GM12878 (cell line): ENCODE results near the gene USH1C. TPM values are rescaled to one million over a fixed set of nuclear protein-coding genes. Genes with fewer than 3 reads are reported as not detected.

ENCODE experiments used
- ATAC-seq: fragments of 200-7000 bp; cut with Tn5 transposase; 3 replicates; pipeline ENCODE4 v1.9.1; 2020; ENCODE audit warnings: mild to moderate bottlenecking, moderate library complexity
- BruUV-seq: library from RNA; stranded (reverse); fragments of 400-500 nt; replicated peaks from 2 replicates; lab custom pipeline; 2021; lab: Mats Ljungman, UMichigan
- CTCF ChIA-PET: fragments of 300-600 bp; sonication (Branson Sonifier 250); formaldehyde crosslinking; extraction: SDS; loops from one replicate; lab custom pipeline; 2021; ENCODE audit warnings: inconsistent platforms; lab: Yijun Ruan, JAX
- POLR2A ChIA-PET: fragments of 350-600 bp; formaldehyde crosslinking; extraction: SDS; loops from one replicate; lab custom pipeline; 2021; ENCODE audit warnings: inconsistent platforms; lab: Charles Lee
- RAD21 ChIA-PET: fragments of 300-600 bp; sonication (Branson Sonifier 250); formaldehyde crosslinking; loops from one replicate; lab custom pipeline; 2023; ENCODE audit warnings: antibody characterized with exemption; ENCODE audit not compliant: unreplicated experiment; lab: Charles Lee
- SMC1A ChIA-PET: fragments of 300-600 bp; sonication (Branson Sonifier 250); formaldehyde crosslinking; loops from one replicate; lab custom pipeline; 2023; ENCODE audit not compliant: unreplicated experiment, uncharacterized antibody; lab: Charles Lee
- DNase-seq: peaks from one replicate; pipeline ENCODE4 v3.0.0-alpha.2; 2011; ENCODE audit warnings: low read depth, low spot score
- FAIRE-seq: peaks from 3 replicates; lab custom pipeline; 2011; peaks lifted over from hg19 to GRCh38; lab: Jason Lieb, UNC
- H2AFZ ChIP-seq: 2 replicates; pipeline ENCODE4 v1.6.0; 2011; ENCODE audit warnings: low read depth, low read length, control low read depth; ENCODE audit not compliant: control insufficient read depth
- H3K27ac ChIP-seq: 2 replicates; pipeline ENCODE4 v1.5.1; 2011; ENCODE audit warnings: control low read depth; ENCODE audit not compliant: control insufficient read depth, insufficient read depth
- H3K27me3 ChIP-seq, 2 experiments: replicated peaks in 1 of 2; 2 replicates each; pipeline versions ENCODE4 v1.6.0 to v1.6.1; 2011; ENCODE audit warnings: low read length in 1 of 2; ENCODE audit not compliant: control insufficient read depth in 2 of 2, insufficient read depth in 2 of 2
- H3K36me3 ChIP-seq, 2 experiments: 2 replicates each; pipeline ENCODE4 v1.5.1; 2011; ENCODE audit warnings: low read length in 1 of 2; ENCODE audit not compliant: control insufficient read depth in 2 of 2, insufficient read depth in 2 of 2
- H3K4me1 ChIP-seq: 2 replicates; pipeline ENCODE4 v1.6.1; 2011; ENCODE audit warnings: mild to moderate bottlenecking, low read length, moderate library complexity, mixed read lengths; ENCODE audit not compliant: control insufficient read depth, insufficient read depth
- H3K4me2 ChIP-seq: 2 replicates; pipeline ENCODE4 v1.6.0; 2011; ENCODE audit warnings: control low read depth; ENCODE audit not compliant: control insufficient read depth, insufficient read depth
- H3K4me3 ChIP-seq: fragments of 200-600 bp; sonication (generic); 2 replicates; pipeline ENCODE4 v1.5.1; 2016
- H3K79me2 ChIP-seq: 2 replicates; pipeline ENCODE4 v1.6.0; 2011; ENCODE audit warnings: low read length; ENCODE audit not compliant: control insufficient read depth, insufficient read depth
- H3K9ac ChIP-seq: 2 replicates; pipeline ENCODE4 v1.8.0; 2011; ENCODE audit warnings: low read length, control low read depth, mixed read lengths; ENCODE audit not compliant: control insufficient read depth, insufficient read depth
- H3K9me3 ChIP-seq: replicated peaks from 3 replicates; pipeline ENCODE4 v1.5.1; 2011; ENCODE audit warnings: mild to moderate bottlenecking, low read length; ENCODE audit not compliant: control insufficient read depth, insufficient read depth
- H4K20me1 ChIP-seq: 2 replicates; pipeline ENCODE4 v1.6.0; 2011; ENCODE audit not compliant: control insufficient read depth, insufficient read depth
- ATF2 ChIP-seq: IDR thresholded peaks from 2 replicates; pipeline ENCODE4 v1.6.1; 2012; ENCODE audit warnings: low read length, inconsistent platforms
- CHD1 ChIP-seq: IDR thresholded peaks from 2 replicates; pipeline ENCODE4 v1.6.1; 2012; ENCODE audit warnings: low read depth, low read length, improper control_type of control experiment
- CHD4 ChIP-seq: fragments of 200-600 bp; sonication (generic); IDR thresholded peaks from 2 replicates; pipeline ENCODE4 v1.6.1; 2016; ENCODE audit warnings: mild to moderate bottlenecking
- EGR1 ChIP-seq, 2 experiments: IDR thresholded peaks; 1 replicate in 1 of 2; 2 replicates in 1 of 2; pipeline ENCODE4 v1.6.1; 2011 to 2012; ENCODE audit warnings: low read depth in 2 of 2, low read length in 2 of 2, borderline replicate concordance in 1 of 2, mild to moderate bottlenecking in 1 of 2, moderate library complexity in 1 of 2
- ELK1 ChIP-seq: IDR thresholded peaks from 2 replicates; pipeline ENCODE4 v1.6.1; 2012; ENCODE audit warnings: low read depth, low read length, improper control_type of control experiment
- EP300 ChIP-seq, 2 experiments: fragments of 150-350 bp in 1 of 2; IDR thresholded peaks; 2 replicates each; pipeline ENCODE4 v1.6.1; 2011 to 2012; ENCODE audit warnings: low read depth in 2 of 2, low read length in 2 of 2, borderline replicate concordance in 1 of 2, improper control_type of control experiment in 1 of 2, inconsistent platforms in 1 of 2; ENCODE audit not compliant: control insufficient read depth in 1 of 2
- ETV6 ChIP-seq, 2 experiments: fragments of 450-650 bp in 1 of 2; IDR thresholded peaks in 1 of 2; conservative IDR thresholded peaks in 1 of 2; 2 replicates each; pipeline ENCODE4 v1.6.1; 2014; ENCODE audit warnings: antibody characterized with exemption in 1 of 2, borderline replicate concordance in 1 of 2, low read depth in 1 of 2, mild to moderate bottlenecking in 1 of 2, moderate library complexity in 1 of 2
- HSF1 ChIP-seq: fragments of 150-350 bp; IDR thresholded peaks from 2 replicates; pipeline ENCODE4 v1.6.1; 2014; ENCODE audit warnings: mild to moderate bottlenecking, low read depth, low read length
- KDM1A ChIP-seq: fragments of 200-600 bp; sonication (generic); IDR thresholded peaks from 2 replicates; pipeline ENCODE4 v1.6.1; 2016; ENCODE audit warnings: borderline replicate concordance
- NFIC ChIP-seq: IDR thresholded peaks from 2 replicates; pipeline ENCODE4 v1.6.1; 2012; ENCODE audit warnings: low read depth, mild to moderate bottlenecking, inconsistent platforms, low read length, moderate library complexity
- NR2F1 ChIP-seq: fragments of 450-650 bp; conservative IDR thresholded peaks from 2 replicates; pipeline ENCODE4 v1.6.1; 2017; ENCODE audit warnings: mild to moderate bottlenecking
- PML ChIP-seq: IDR thresholded peaks from 2 replicates; pipeline ENCODE4 v1.6.1; 2012; ENCODE audit warnings: low read length, inconsistent platforms
- SP1 ChIP-seq: IDR thresholded peaks from one replicate; pipeline ENCODE4 v1.6.1; 2011; ENCODE audit warnings: low read depth, low read length
- STAT1 ChIP-seq: fragments of 450-650 bp; conservative IDR thresholded peaks from 2 replicates; pipeline ENCODE4 v1.6.1; 2014; ENCODE audit warnings: antibody characterized with exemption, mild to moderate bottlenecking
- SUPT20H ChIP-seq: IDR thresholded peaks from 2 replicates; pipeline ENCODE4 v1.6.1; 2011; ENCODE audit warnings: low read depth, mild to moderate bottlenecking, low read length, moderate library complexity, borderline replicate concordance; ENCODE audit not compliant: control insufficient read depth
- TBL1XR1 ChIP-seq: IDR thresholded peaks from 2 replicates; pipeline ENCODE4 v1.6.1; 2012; ENCODE audit warnings: low read depth, low read length, improper control_type of control experiment
- WRNIP1 ChIP-seq: IDR thresholded peaks from 2 replicates; pipeline ENCODE4 v1.6.1; 2011; ENCODE audit warnings: low read depth, low read length, improper control_type of control experiment, borderline replicate concordance
- YBX1 ChIP-seq: fragments of 450-650 bp; IDR thresholded peaks from 2 replicates; pipeline ENCODE4 v1.6.1; 2016; ENCODE audit warnings: antibody characterized with exemption
- ZNF207 ChIP-seq: fragments of 450-650 bp; IDR thresholded peaks from 2 replicates; pipeline ENCODE4 v1.6.1; 2014; ENCODE audit warnings: antibody characterized with exemption, mild to moderate bottlenecking, borderline replicate concordance
- WGBS: methylation state at CpG from one replicate; pipeline ENCODE4 v1.1.6; 2016; ENCODE audit warnings: low lambda C conversion rate; ENCODE audit not compliant: insufficient replicate concordance, insufficient coverage; ENCODE audit errors: missing lambda C conversion rate; 5-methylcytosine and 5-hydroxymethylcytosine counted together
- in situ Hi-C: fragments of 300-500 bp; cut with MboI; formaldehyde crosslinking; loops from 9 replicates; pipeline ENCODE4 v1.14.3; 2018; ENCODE audit warnings: mixed read lengths
- intact Hi-C: fragments of 100-400 bp; cut with micrococcal nuclease; formaldehyde crosslinking; loops from one replicate; pipeline ENCODE4 v1.14.2; 2022; ENCODE audit not compliant: unreplicated experiment
- polyA plus RNA-seq, 11 experiments: library from polyadenylated mRNA; depleted of rRNA in 4 of 11; unstranded in 6 of 11; stranded (reverse) in 5 of 11; fragments of >200 nt; fragmentation: Nextera tagmentation in 4 of 11; fragmentation: Illumina TruSeq in 1 of 11; extraction: Ambion mirVana in 4 of 11; extraction: Trizol in 1 of 11; gene quantifications; 1 replicate in 1 of 11; 2 replicates in 10 of 11; pipeline versions ENCODE4 v1.2.1 to v1.2.3, GENCODE V29; 2011 to 2016; ENCODE audit warnings: inconsistent platforms in 2 of 11, missing spikeins in 2 of 11, low read depth in 1 of 11
- total RNA-seq, 4 experiments: library from RNA; depleted of rRNA in 3 of 4; stranded (reverse); fragments of >200 nt in 3 of 4; fragmentation: Illumina TruSeq in 1 of 4; extraction: Trizol in 1 of 4; gene quantifications; 2 replicates each; pipeline versions ENCODE4 v1.2.1 to v1.2.3, GENCODE V29; 2013 to 2021

The USH1C gene
- total and polyA plus RNA-seq, 10 of the 15 experiments (the other 5 are each of a cell fraction or from before 2014, with no cell fraction given), result not detected

- CTCF ChIA-PET, result no interaction called here
- DNase-seq, result no peak
- no peak overlapping the region for H3K4me2 ChIP-seq
- intact Hi-C loops, result no loop called here
- WGBS, result 58% methylated on average over 9 of the region's 9 CpGs
- H3K27ac ChIP-seq, result no peak overlapping the region
- no peaks in the 10 kb centered on the region for H3K79me2 ChIP-seq
- BruUV-seq, result no TSS peak
- in situ Hi-C loops, result no loop called here
- H2AFZ ChIP-seq, result no peak overlapping the region
- no peaks in the 10 kb centered on the region for H3K4me1 ChIP-seq
- H3K36me3 ChIP-seq, result no peaks in the 10 kb centered on the region
- no peak overlapping the region for H3K9ac ChIP-seq
- no peak overlapping the region for H3K4me3 ChIP-seq
- no peak for FAIRE-seq
- RAD21 ChIA-PET, result no interaction called here
- H4K20me1 ChIP-seq, result no peaks in the 10 kb centered on the region
- H3K27me3 ChIP-seq, result peaks cover 3 to 14% of the 10 kb centered on the region in 2 experiments; a peak in 3 of 4 replicates
- H3K9me3 ChIP-seq, result no peaks in the 10 kb centered on the region
- no peak for ATAC-seq
- POLR2A ChIA-PET, result no interaction called here
- no peak for TF ChIP-seq TBL1XR1
- TF ChIP-seq ETV6 (conservative IDR thresholded peaks at IDR 0.05 in 1 of 2, IDR thresholded peaks at IDR 0.05 in 1 of 2; ENCODE audit: borderline replicate concordance in 1 of 2, low read depth in 1 of 2), result no peak
- no peak for TF ChIP-seq NFIC
- TF ChIP-seq EGR1 (IDR thresholded peaks at IDR 0.05; ENCODE audit: borderline replicate concordance in 1 of 2, low read depth in 2 of 2, low read length in 2 of 2), result no peak
- no peak for TF ChIP-seq KDM1A
- no peak for TF ChIP-seq PML
- TF ChIP-seq SP1, result no peak
- no peak for TF ChIP-seq STAT1
- no peak for TF ChIP-seq SUPT20H
- TF ChIP-seq EP300 (IDR thresholded peaks at IDR 0.05; ENCODE audit: borderline replicate concordance in 1 of 2, control insufficient read depth in 1 of 2, low read depth in 2 of 2, low read length in 2 of 2), result no peak
- TF ChIP-seq CHD4, result no peak
- TF ChIP-seq HSF1, result no peak
- no peak for TF ChIP-seq ELK1
- no peak for TF ChIP-seq CHD1
- no peak for TF ChIP-seq ZNF207
- TF ChIP-seq NR2F1, result no peak
- TF ChIP-seq ATF2, result no peak
- TF ChIP-seq YBX1, result no peak
- no peak for TF ChIP-seq WRNIP1
- SMC1A ChIA-PET, result no interaction called here
Observed at GRCh38 chr11:17477084-17477333, 67.2 kb downstream of the USH1C start.
